H9 (cell line): ENCODE data around the gene INHBC. TPM values are rescaled to one million over a fixed set of nuclear protein-coding genes. Genes with fewer than 3 reads are reported as not detected.

Experiments
- DNase-seq: peaks from one replicate; pipeline ENCODE4 v3.0.0-alpha.2; 2017
- H2AFZ ChIP-seq: one replicate; pipeline ENCODE4 v1.6.1; 2013; ENCODE audit warnings: mild to moderate bottlenecking, low read length, control low read depth, moderate library complexity
- H2AK5ac ChIP-seq: 2 replicates; pipeline ENCODE4 v1.6.1; 2013; ENCODE audit warnings: low read length, control low read depth, mixed read lengths; ENCODE audit not compliant: insufficient read length
- H2BK120ac ChIP-seq: one replicate; pipeline ENCODE4 v1.6.1; 2013; ENCODE audit warnings: low read depth, mild to moderate bottlenecking, low read length, control low read depth, inconsistent platforms; ENCODE audit not compliant: poor library complexity, severe bottlenecking
- H2BK12ac ChIP-seq: 2 replicates; pipeline ENCODE4 v1.6.1; 2013; ENCODE audit warnings: low read length, control low read depth, mixed read lengths, low read depth; ENCODE audit not compliant: insufficient read length
- H2BK15ac ChIP-seq: 2 replicates; pipeline ENCODE4 v1.6.1; 2013; ENCODE audit warnings: low read depth, low read length, control low read depth
- H2BK20ac ChIP-seq: one replicate; pipeline ENCODE4 v1.6.1; 2013; ENCODE audit warnings: low read depth, mild to moderate bottlenecking, low read length, control low read depth, inconsistent platforms; ENCODE audit not compliant: poor library complexity, severe bottlenecking
- H2BK5ac ChIP-seq: 2 replicates; pipeline ENCODE4 v1.6.1; 2013; ENCODE audit warnings: low read length, control low read depth, mixed read lengths; ENCODE audit not compliant: insufficient read length
- H3K14ac ChIP-seq: 2 replicates; pipeline ENCODE4 v1.6.1; 2013; ENCODE audit warnings: low read length, control low read depth; ENCODE audit not compliant: insufficient read depth
- H3K18ac ChIP-seq: 2 replicates; pipeline ENCODE4 v1.6.1; 2013; ENCODE audit warnings: low read depth, mild to moderate bottlenecking, mixed read lengths, low read length, control low read depth; ENCODE audit not compliant: insufficient read length
- H3K23ac ChIP-seq: 2 replicates; pipeline ENCODE4 v1.6.1; 2013; ENCODE audit warnings: low read length, control low read depth, mixed read lengths, low read depth; ENCODE audit not compliant: insufficient read length
- H3K23me2 ChIP-seq: 2 replicates; pipeline ENCODE4 v1.6.1; 2013; ENCODE audit warnings: low read depth, mild to moderate bottlenecking, mixed read lengths, low read length, control low read depth; ENCODE audit not compliant: insufficient read length, poor library complexity, severe bottlenecking
- H3K27ac ChIP-seq: 2 replicates; pipeline ENCODE4 v1.5.1; 2013; ENCODE audit warnings: low read length, control low read depth, mixed read lengths, low read depth; ENCODE audit not compliant: insufficient read length
- H3K27me3 ChIP-seq: 2 replicates; pipeline ENCODE4 v1.6.1; 2013; ENCODE audit warnings: low read length, control low read depth, inconsistent platforms; ENCODE audit not compliant: insufficient read depth
- H3K4ac ChIP-seq: 2 replicates; pipeline ENCODE4 v1.6.1; 2013; ENCODE audit warnings: low read depth, mild to moderate bottlenecking, control low read depth, inconsistent platforms, low read length, moderate library complexity
- H3K4me1 ChIP-seq: 2 replicates; pipeline ENCODE4 v1.6.1; 2013; ENCODE audit warnings: low read length, control low read depth, inconsistent platforms; ENCODE audit not compliant: insufficient read depth
- H3K4me2 ChIP-seq: 2 replicates; pipeline ENCODE4 v1.6.1; 2013; ENCODE audit warnings: low read length, control low read depth, mixed read lengths; ENCODE audit not compliant: insufficient read length, insufficient read depth
- H3K56ac ChIP-seq: 2 replicates; pipeline ENCODE4 v1.6.1; 2013; ENCODE audit warnings: low read depth, mild to moderate bottlenecking, mixed read lengths, low read length, control low read depth; ENCODE audit not compliant: insufficient read length
- H3K79me1 ChIP-seq: 2 replicates; pipeline ENCODE4 v1.6.1; 2013; ENCODE audit warnings: low read depth, mild to moderate bottlenecking, moderate library complexity, low read length, control low read depth, inconsistent platforms; ENCODE audit not compliant: insufficient read depth, poor library complexity, severe bottlenecking
- H3K79me2 ChIP-seq: 2 replicates; pipeline ENCODE4 v1.6.1; 2013; ENCODE audit warnings: low read length, control low read depth, inconsistent platforms; ENCODE audit not compliant: insufficient read depth
- H3K9ac ChIP-seq: 2 replicates; pipeline ENCODE4 v1.6.1; 2013; ENCODE audit warnings: low read length, control low read depth, mixed read lengths; ENCODE audit not compliant: insufficient read length; ENCODE audit errors: extremely low read depth
- H3K9me3 ChIP-seq: one replicate; pipeline ENCODE4 v1.6.1; 2013; ENCODE audit warnings: low read depth, low read length, inconsistent platforms; ENCODE audit not compliant: control insufficient read depth
- H3T11ph ChIP-seq: one replicate; pipeline ENCODE4 v1.6.1; 2013; ENCODE audit warnings: mild to moderate bottlenecking, low read length, control low read depth, inconsistent platforms
- H4K20me1 ChIP-seq: one replicate; pipeline ENCODE4 v1.6.1; 2013; ENCODE audit not compliant: control insufficient read depth, insufficient read length, insufficient read depth
- H4K5ac ChIP-seq: 2 replicates; pipeline ENCODE4 v1.6.1; 2013; ENCODE audit warnings: low read depth, mild to moderate bottlenecking, mixed read lengths, low read length, control low read depth; ENCODE audit not compliant: insufficient read length
- H4K8ac ChIP-seq: replicated peaks from 2 replicates; pipeline ENCODE4 v1.6.1; 2013; ENCODE audit warnings: low read length, control low read depth, mixed read lengths, low read depth; ENCODE audit not compliant: insufficient read length
- H4K91ac ChIP-seq: 2 replicates; pipeline ENCODE4 v1.6.1; 2013; ENCODE audit warnings: low read depth, mild to moderate bottlenecking, moderate library complexity, mixed read lengths, low read length, control low read depth; ENCODE audit not compliant: insufficient read length
- H3K27ac Mint-ChIP-seq, 3 experiments: 2 replicates in 2 of 3; 3 replicates in 1 of 3; pipeline ENCODE4 v1.8.0; 2020 to 2021; ENCODE audit warnings: mixed read lengths in 3 of 3, mild to moderate bottlenecking in 1 of 3, moderate library complexity in 1 of 3
- H3K27me3 Mint-ChIP-seq: 2 replicates; pipeline ENCODE4 v1.8.0; 2021; ENCODE audit warnings: low read depth, mild to moderate bottlenecking, moderate library complexity, mixed read lengths
- H3K36me3 Mint-ChIP-seq, 3 experiments: 2 replicates in 2 of 3; 3 replicates in 1 of 3; pipeline ENCODE4 v1.8.0; 2020 to 2021; ENCODE audit warnings: low read depth in 3 of 3, mixed read lengths in 3 of 3; ENCODE audit not compliant: insufficient read depth in 1 of 3
- H3K4me1 Mint-ChIP-seq, 2 experiments: 2 replicates each; pipeline ENCODE4 v1.8.0; 2020; ENCODE audit warnings: mixed read lengths in 2 of 2
- H3K4me3 Mint-ChIP-seq, 2 experiments: 2 replicates in 1 of 2; 3 replicates in 1 of 2; pipeline ENCODE4 v1.8.0; 2020 to 2021; ENCODE audit warnings: mild to moderate bottlenecking in 2 of 2, mixed read lengths in 2 of 2, moderate library complexity in 1 of 2
- H3K9me3 Mint-ChIP-seq, 2 experiments: 2 replicates in 1 of 2; 3 replicates in 1 of 2; pipeline ENCODE4 v1.8.0; 2020; ENCODE audit warnings: mild to moderate bottlenecking in 2 of 2, mixed read lengths in 2 of 2, moderate library complexity in 1 of 2
- WGBS: extraction: QIAGEN DNeasy Blood & Tissue Kit; methylation state at CpG from one replicate; pipeline ENCODE4 v1.1.7; 2013; ENCODE audit warnings: missing lambda C conversion rate, low lambda C conversion rate, mixed read lengths; ENCODE audit not compliant: insufficient read length; ENCODE audit errors: extremely low coverage; 5-methylcytosine and 5-hydroxymethylcytosine counted together
- total RNA-seq: library from RNA; stranded (reverse); gene quantifications from 2 replicates; pipeline ENCODE4 v1.2.1, GENCODE V29; 2021
- TF ChIP-seq, protein P1 (sequence below): fragments of 200-600 bp; sonication (generic); conservative IDR thresholded peaks from 3 replicates; pipeline ENCODE4 v1.8.0; 2021; ENCODE audit warnings: antibody characterized with exemption, mild to moderate bottlenecking

INHBC gene
- total RNA-seq, 1 experiment from 2014 or later, result not detected

- Mint-ChIP-seq H3K4me3 (no peak overlapping the region), H3K27ac (no peak overlapping the region), H3K27me3 (0 out of 2 replicates have a peak, but pooled peaks cover 4% of the 10 kb centered on the region), H3K4me1 (no peaks in the 10 kb centered on the region), H3K9me3 (peaks cover 9 to 13% of the 10 kb centered on the region in 2 experiments), H3K36me3 (peaks cover 2 to 8% (median 6%) of the 10 kb centered on the region in 3 experiments; a peak in 4 of 7 replicates)
- Histone ChIP-seq H3T11ph (no peak overlapping the region), H2BK120ac (no peak overlapping the region), H3K14ac (no peak overlapping the region), H3K27me3 (no peaks in the 10 kb centered on the region), H2BK20ac (no peak overlapping the region), H3K27ac (no peak overlapping the region), H2BK15ac (no peak overlapping the region), H2BK5ac (no peak overlapping the region), H3K23me2 (no peaks in the 10 kb centered on the region), H3K9ac (no peak overlapping the region), H3K18ac (no peak overlapping the region), H4K91ac (no peak overlapping the region), H3K4me1 (no peaks in the 10 kb centered on the region), H3K56ac (no peak overlapping the region), H3K79me2 (no peaks in the 10 kb centered on the region), H2BK12ac (no peak overlapping the region), H3K4me2 (no peak overlapping the region), H3K9me3 (no peaks in the 10 kb centered on the region), H3K4ac (no peak overlapping the region), H2AFZ (no peak overlapping the region), H2AK5ac (no peak overlapping the region), H4K5ac (no peak overlapping the region), H3K79me1 (no peaks in the 10 kb centered on the region), H3K23ac (no peak overlapping the region), H4K8ac (no peak overlapping the region), H4K20me1 (no peaks in the 10 kb centered on the region)
- WGBS, result no CpG with 5 or more reads among the region's 5 CpGs
- DNase-seq, result no peak
- TF ChIP-seq, protein P1, sequence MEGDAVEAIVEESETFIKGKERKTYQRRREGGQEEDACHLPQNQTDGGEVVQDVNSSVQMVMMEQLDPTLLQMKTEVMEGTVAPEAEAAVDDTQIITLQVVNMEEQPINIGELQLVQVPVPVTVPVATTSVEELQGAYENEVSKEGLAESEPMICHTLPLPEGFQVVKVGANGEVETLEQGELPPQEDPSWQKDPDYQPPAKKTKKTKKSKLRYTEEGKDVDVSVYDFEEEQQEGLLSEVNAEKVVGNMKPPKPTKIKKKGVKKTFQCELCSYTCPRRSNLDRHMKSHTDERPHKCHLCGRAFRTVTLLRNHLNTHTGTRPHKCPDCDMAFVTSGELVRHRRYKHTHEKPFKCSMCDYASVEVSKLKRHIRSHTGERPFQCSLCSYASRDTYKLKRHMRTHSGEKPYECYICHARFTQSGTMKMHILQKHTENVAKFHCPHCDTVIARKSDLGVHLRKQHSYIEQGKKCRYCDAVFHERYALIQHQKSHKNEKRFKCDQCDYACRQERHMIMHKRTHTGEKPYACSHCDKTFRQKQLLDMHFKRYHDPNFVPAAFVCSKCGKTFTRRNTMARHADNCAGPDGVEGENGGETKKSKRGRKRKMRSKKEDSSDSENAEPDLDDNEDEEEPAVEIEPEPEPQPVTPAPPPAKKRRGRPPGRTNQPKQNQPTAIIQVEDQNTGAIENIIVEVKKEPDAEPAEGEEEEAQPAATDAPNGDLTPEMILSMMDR, result no peak
These were observed 10.2 kb downstream of the INHBC start for GRCh38 chr12:57444744-57445143.
